Astrocyte of the cerebellum (primary cell): Measurements from ENCODE around the gene DIP2C.

Source experiments
- DNase-seq: peaks from one replicate; pipeline ENCODE4 v3.0.0-alpha.2; 2011; ENCODE audit warnings: low read depth
- H3K4me3 ChIP-seq: 2 replicates; pipeline ENCODE4 v1.5.1; 2011; ENCODE audit warnings: mild to moderate bottlenecking, low read depth, low read length, moderate library complexity
- in situ Hi-C: cut with HindIII; loops from 2 replicates; pipeline ENCODE4 v1.10.0; 2017; ENCODE audit warnings: low sequenced_read_pairs
- TF ChIP-seq, protein P1 (sequence below): IDR thresholded peaks from 2 replicates; pipeline ENCODE4 v1.5.1; 2012; ENCODE audit warnings: low read length, low read depth, moderate library complexity, mild to moderate bottlenecking; ENCODE audit errors: missing control alignments

Gene DIP2C

DNA sequence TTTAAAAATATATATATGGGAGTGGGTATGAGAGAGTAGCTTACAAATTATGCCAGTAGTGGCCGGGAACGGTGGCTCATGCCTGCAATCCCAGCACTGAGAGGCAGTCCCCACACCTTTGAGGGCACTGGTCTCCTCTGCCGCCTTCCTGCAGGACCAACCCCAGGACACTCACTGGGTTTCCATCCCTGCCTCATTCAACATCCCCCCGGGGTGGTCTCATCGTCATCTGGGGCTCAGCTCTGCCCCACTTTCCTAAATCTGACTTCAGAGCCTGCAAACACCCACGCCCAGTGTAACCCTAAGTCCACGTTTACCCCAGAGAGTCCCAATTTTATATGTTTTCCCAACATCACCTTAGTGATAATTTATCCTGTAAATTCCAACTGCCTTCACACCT, 96.5 kb downstream of the DIP2C start:
- TF ChIP-seq, protein P1, sequence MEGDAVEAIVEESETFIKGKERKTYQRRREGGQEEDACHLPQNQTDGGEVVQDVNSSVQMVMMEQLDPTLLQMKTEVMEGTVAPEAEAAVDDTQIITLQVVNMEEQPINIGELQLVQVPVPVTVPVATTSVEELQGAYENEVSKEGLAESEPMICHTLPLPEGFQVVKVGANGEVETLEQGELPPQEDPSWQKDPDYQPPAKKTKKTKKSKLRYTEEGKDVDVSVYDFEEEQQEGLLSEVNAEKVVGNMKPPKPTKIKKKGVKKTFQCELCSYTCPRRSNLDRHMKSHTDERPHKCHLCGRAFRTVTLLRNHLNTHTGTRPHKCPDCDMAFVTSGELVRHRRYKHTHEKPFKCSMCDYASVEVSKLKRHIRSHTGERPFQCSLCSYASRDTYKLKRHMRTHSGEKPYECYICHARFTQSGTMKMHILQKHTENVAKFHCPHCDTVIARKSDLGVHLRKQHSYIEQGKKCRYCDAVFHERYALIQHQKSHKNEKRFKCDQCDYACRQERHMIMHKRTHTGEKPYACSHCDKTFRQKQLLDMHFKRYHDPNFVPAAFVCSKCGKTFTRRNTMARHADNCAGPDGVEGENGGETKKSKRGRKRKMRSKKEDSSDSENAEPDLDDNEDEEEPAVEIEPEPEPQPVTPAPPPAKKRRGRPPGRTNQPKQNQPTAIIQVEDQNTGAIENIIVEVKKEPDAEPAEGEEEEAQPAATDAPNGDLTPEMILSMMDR, result no peak
- DNase-seq, result no peak
- no peak overlapping the region for H3K4me3 ChIP-seq
- in situ Hi-C loops, result no loop called here

- H3K4me3 ChIP-seq, result no peak overlapping the region
- in situ Hi-C loops, result no loop called here
- TF ChIP-seq, protein P1, result no peak
- DNase-seq, result no peak
Observed at GRCh38 chr10:591646-592045, 97.8 kb downstream of the DIP2C start.

DNA sequence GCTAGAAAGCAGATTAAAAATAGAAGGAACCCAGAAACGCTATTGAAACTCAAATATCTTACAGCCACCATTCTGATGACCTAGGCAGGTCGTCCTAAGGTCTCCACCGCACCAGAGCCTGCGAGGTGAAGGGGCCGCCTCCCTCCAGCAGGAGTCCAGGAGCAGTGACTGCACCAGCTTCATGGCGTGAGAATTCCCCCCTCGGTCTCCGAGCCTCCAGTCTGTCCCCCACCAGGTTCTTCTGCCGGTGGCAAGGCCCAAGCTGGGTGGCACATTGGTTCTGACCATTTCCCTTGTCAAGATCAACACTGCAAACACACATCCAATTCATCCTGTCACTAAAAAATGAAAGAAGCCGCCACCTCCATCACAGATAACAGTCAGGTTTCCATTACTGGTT, 98.7 kb downstream of the DIP2C start:
- TF ChIP-seq, protein P1, result no peak
- in situ Hi-C loops, result no loop called here
- no peak overlapping the region for H3K4me3 ChIP-seq
- DNase-seq, result no peak

DNA sequence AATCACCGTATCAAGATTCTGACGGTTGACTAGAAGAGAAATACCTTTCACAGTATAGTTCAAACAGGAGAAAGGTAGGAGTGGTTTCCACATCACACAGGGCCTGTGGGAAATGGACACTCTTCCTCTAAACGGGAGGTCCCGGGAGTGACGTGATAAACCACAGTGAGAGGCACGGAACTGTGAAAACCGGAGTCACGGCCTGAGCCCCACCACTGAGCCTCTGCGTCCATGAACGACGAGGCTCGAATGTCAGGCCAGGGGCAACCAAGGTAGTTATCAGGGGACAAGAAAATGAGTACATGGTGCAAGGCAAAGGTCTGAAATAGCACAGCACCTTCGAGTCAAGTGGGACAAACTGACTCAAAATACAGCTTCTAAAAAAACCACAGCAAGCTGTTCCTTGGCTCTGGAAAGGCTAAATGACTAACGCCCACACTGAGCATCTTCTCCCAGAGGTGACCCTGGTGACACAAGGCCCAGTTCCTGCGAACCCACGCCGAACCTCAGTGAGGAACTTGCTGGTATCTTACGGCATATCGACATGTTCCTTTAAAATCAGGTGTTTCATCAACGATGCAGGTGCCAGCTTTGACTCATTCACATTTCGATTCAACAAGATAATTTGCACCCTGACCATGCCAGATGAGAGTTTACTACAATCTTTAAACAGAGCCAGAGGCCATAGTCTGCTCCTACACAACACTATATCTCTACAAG, 99.3 kb downstream of the DIP2C start:
- in situ Hi-C loops, result no loop called here
- TF ChIP-seq, protein P1, result no peak
- DNase-seq, result no peak
- H3K4me3 ChIP-seq, result no peak overlapping the region

GRCh38 chr10:588246-589165, 101.0 kb downstream of the DIP2C start:
- TF ChIP-seq, protein P1, result peak; percentile 33
- in situ Hi-C loops, result no loop called here
- H3K4me3 ChIP-seq, result no peak overlapping the region
- no peak for DNase-seq

DNA sequence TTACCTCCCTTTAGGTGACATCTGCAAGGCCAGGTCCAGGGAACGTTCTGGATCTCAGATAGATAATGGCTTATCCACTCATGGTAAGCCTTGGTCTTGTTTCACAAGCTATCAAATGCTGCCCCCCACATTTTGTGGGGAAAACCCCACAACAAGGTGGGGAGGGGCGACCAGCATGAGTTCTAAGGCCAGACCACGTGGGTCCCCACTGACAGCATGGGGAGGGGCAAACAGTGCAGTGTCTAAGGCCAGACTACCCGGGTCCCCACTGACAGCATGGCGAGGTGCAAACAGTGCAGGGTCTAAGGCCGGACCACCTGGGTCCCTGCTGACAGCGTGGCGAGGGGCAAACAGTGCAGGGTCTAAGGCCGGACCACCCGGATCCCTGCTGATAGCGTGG, 102.8 kb downstream of the DIP2C start:
- TF ChIP-seq, protein P1, result no peak

More for the DNA sequence above, 102.8 kb downstream of the DIP2C start:
- DNase-seq, result no peak
- in situ Hi-C loops, result no loop called here
- H3K4me3 ChIP-seq, result no peak overlapping the region
